ENCODE measurements around the gene TAOK3.

Gene TAOK3

GRCh38 chr12:118302053-118302452, 70.7 kb downstream of the TAOK3 start:
- DNase-seq (ENCODE audit: low read depth) = no peak

GRCh38 chr12:118299791-118300460, 72.8 kb downstream of the TAOK3 start:
- TF ChIP-seq CTCF (conservative IDR thresholded peaks at IDR 0.05; ENCODE audit: low read depth, low read length) = peak; percentile 5
- no peak for DNase-seq (ENCODE audit: low read depth)
- no peak overlapping the region for H3K4me3 ChIP-seq (ENCODE audit: low read length)

More at GRCh38 chr12:118302053-118302452, 70.7 kb downstream of the TAOK3 start:
- TF ChIP-seq CTCF (conservative IDR thresholded peaks at IDR 0.05; ENCODE audit: low read depth, low read length) = no peak
- no peak overlapping the region for H3K4me3 ChIP-seq (ENCODE audit: low read length)

DNA sequence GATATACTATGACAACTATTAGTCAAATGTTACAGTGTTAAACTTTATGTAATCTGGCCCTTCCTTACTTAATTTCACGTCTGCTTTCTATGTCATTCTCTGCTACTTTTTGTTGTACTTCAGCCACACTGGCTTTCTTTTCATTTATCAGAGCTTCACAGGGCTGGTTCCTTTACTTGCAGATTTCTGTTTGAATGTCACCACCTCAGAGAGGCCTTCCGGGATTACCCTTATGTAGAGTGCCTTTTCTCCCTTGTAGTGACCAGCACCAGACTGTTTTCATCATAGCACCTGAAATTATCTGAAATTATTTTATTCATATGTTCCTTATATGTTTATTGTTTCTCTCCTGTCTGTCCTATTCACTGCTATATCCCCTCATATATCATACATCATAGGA, 75.4 kb downstream of the TAOK3 start:
- no peak for TF ChIP-seq CTCF (conservative IDR thresholded peaks at IDR 0.05; ENCODE audit: low read depth, low read length)
- no peak overlapping the region for H3K4me3 ChIP-seq (ENCODE audit: low read length)
- no peak for DNase-seq (ENCODE audit: low read depth)

- DNase-seq (ENCODE audit: low read depth) = no peak
- no peak overlapping the region for H3K4me3 ChIP-seq (ENCODE audit: low read length)
- TF ChIP-seq CTCF (conservative IDR thresholded peaks at IDR 0.05; ENCODE audit: low read depth, low read length) = no peak
Measured at GRCh38 chr12:118292836-118293235, 79.9 kb downstream of the TAOK3 start.

DNA sequence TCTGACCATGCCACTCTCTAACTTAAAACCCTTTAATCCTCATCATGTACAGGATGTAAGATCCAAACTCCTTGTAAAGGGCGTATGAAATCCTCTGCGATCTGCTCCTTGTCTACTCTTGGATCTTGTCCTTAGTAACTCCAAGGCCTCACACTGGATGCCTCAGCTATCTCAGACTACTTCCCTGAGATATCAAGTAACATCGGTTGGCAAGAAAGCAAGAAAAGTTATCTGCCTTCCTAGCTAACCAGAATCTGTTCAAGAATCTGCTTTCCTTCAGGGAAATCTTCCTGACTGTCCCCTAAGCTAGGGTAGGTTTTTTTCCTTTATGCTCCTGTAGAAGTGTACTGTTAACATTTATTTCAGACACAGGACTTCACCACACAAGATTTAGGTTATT, 82.6 kb downstream of the TAOK3 start:
- DNase-seq (ENCODE audit: low read depth) = no peak
- TF ChIP-seq CTCF (conservative IDR thresholded peaks at IDR 0.05; ENCODE audit: low read depth, low read length) = no peak
- no peak overlapping the region for H3K4me3 ChIP-seq (ENCODE audit: low read length)

DNA sequence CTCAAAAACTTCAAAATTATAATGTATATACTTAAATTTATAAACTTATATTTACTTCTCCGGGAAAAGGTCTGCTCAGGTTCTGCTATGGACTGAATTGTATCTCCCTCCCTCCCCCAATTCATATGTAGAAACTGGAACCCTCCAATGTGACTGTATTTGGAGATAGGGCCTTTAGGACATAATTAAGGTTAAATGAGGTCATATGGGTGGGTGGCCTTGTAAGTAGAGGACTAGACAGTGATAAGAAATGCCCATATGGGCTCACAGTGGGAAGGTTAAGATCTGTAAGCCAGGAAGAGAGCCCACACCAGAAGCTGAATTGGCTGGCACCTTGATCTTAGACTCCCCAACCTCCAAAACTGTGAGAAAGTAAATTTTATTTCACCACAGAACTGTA, 84.5 kb downstream of the TAOK3 start:
- no peak for DNase-seq (ENCODE audit: low read depth)
- no peak for TF ChIP-seq CTCF (conservative IDR thresholded peaks at IDR 0.05; ENCODE audit: low read depth, low read length)
- no peak overlapping the region for H3K4me3 ChIP-seq (ENCODE audit: low read length)

DNA sequence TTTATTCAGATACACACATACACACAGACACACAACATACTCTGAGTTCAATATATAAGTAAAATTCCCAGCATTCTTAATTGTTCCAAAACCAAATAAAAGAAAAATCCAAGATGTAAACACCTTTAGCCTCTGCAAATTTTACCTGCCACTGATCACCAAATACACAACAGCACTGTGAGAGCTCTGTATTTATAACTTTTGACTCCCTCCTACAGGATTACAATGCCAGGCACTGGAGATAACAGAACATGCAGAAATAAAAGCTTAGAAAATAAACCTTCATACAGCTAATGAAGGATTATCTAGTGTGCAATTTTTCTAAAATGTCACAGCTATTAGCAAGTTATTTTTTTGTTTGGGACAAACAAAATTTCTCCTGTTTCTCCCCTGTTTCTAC, 85.0 kb downstream of the TAOK3 start:
- no peak for DNase-seq (ENCODE audit: low read depth)
- no peak overlapping the region for H3K4me3 ChIP-seq (ENCODE audit: low read length)
- no peak for TF ChIP-seq CTCF (conservative IDR thresholded peaks at IDR 0.05; ENCODE audit: low read depth, low read length)

Measured in retinal pigment epithelial cell (primary cell).